ENCODE data around the gene CD1E. TPM values are rescaled to one million over a fixed set of nuclear protein-coding genes. Genes with fewer than 3 reads are reported as not detected.

Gene CD1E
- total RNA-seq, 1 experiment from 2014 or later, result not detected

DNA sequence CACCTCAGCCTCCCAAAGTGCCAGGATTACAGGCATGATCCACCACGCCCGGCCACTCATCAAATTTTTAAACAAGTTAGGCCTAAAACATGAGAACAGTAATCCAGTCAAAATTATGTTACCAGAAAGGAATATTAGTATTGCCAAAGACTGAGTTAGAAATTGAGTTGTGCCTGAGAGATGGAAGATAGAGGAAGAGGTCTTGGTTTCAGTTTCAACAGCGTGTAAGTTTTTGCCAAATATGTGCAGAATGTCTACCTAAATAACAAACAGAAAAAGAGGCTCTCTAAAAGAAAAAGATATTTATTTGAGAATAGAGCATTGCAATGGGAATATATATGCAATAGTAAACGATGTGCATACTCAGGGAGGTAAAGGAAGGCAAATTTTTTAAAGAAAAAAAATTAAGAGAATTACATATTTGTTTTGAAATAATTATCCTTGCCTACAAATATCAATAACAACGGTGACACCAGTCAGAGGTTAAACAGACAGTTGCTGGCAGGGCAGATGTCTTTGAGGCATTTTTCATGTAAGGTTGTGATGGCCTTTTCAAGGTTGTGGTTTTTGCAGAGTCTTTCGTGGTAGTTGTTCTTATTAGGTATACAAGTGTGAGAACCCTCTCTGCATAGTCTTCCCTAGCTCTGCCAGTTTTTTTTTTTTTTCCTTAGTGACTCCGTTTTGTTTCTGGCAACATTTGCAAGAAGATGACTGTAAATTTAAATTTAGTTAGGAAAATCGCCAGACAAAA is 20.1 kb upstream of the CD1E start:
- no peak overlapping the region for H3K27ac Mint-ChIP-seq
- peaks cover 5% of the 10 kb centered on the region for H3K9me3 Mint-ChIP-seq
- no peak for TF ChIP-seq ZNF263 (CRISPR knock-in tag; IDR thresholded peaks at IDR 0.05; ENCODE audit: low read depth)
- TF ChIP-seq CBFB (CRISPR knock-in tag; IDR thresholded peaks at IDR 0.05; ENCODE audit: low read depth), result no peak
- TF ChIP-seq, protein P1, sequence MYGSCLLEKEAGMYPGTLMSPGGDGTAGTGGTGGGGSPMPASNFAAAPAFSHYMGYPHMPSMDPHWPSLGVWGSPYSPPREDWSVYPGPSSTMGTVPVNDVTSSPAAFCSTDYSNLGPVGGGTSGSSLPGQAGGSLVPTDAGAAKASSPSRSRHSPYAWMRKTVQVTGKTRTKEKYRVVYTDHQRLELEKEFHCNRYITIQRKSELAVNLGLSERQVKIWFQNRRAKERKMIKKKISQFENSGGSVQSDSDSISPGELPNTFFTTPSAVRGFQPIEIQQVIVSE (CRISPR knock-in tag; IDR thresholded peaks at IDR 0.05; ENCODE audit: borderline replicate concordance), result no peak
- TF ChIP-seq ZNF219 (CRISPR knock-in tag; IDR thresholded peaks at IDR 0.05; ENCODE audit: borderline replicate concordance), result no peak
- TF ChIP-seq, protein P2, sequence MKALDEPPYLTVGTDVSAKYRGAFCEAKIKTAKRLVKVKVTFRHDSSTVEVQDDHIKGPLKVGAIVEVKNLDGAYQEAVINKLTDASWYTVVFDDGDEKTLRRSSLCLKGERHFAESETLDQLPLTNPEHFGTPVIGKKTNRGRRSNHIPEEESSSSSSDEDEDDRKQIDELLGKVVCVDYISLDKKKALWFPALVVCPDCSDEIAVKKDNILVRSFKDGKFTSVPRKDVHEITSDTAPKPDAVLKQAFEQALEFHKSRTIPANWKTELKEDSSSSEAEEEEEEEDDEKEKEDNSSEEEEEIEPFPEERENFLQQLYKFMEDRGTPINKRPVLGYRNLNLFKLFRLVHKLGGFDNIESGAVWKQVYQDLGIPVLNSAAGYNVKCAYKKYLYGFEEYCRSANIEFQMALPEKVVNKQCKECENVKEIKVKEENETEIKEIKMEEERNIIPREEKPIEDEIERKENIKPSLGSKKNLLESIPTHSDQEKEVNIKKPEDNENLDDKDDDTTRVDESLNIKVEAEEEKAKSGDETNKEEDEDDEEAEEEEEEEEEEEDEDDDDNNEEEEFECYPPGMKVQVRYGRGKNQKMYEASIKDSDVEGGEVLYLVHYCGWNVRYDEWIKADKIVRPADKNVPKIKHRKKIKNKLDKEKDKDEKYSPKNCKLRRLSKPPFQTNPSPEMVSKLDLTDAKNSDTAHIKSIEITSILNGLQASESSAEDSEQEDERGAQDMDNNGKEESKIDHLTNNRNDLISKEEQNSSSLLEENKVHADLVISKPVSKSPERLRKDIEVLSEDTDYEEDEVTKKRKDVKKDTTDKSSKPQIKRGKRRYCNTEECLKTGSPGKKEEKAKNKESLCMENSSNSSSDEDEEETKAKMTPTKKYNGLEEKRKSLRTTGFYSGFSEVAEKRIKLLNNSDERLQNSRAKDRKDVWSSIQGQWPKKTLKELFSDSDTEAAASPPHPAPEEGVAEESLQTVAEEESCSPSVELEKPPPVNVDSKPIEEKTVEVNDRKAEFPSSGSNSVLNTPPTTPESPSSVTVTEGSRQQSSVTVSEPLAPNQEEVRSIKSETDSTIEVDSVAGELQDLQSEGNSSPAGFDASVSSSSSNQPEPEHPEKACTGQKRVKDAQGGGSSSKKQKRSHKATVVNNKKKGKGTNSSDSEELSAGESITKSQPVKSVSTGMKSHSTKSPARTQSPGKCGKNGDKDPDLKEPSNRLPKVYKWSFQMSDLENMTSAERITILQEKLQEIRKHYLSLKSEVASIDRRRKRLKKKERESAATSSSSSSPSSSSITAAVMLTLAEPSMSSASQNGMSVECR (CRISPR knock-in tag; IDR thresholded peaks at IDR 0.05; ENCODE audit: borderline replicate concordance), result no peak
- TF ChIP-seq, protein P3, sequence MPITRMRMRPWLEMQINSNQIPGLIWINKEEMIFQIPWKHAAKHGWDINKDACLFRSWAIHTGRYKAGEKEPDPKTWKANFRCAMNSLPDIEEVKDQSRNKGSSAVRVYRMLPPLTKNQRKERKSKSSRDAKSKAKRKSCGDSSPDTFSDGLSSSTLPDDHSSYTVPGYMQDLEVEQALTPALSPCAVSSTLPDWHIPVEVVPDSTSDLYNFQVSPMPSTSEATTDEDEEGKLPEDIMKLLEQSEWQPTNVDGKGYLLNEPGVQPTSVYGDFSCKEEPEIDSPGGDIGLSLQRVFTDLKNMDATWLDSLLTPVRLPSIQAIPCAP (CRISPR knock-in tag; IDR thresholded peaks at IDR 0.05), result no peak
- no peak for TF ChIP-seq KAT7 (CRISPR knock-in tag; IDR thresholded peaks at IDR 0.05; ENCODE audit: borderline replicate concordance)
- TF ChIP-seq IRF2 (CRISPR knock-in tag; IDR thresholded peaks at IDR 0.05; ENCODE audit: borderline replicate concordance, low read depth), result no peak
- TF ChIP-seq, protein P4, sequence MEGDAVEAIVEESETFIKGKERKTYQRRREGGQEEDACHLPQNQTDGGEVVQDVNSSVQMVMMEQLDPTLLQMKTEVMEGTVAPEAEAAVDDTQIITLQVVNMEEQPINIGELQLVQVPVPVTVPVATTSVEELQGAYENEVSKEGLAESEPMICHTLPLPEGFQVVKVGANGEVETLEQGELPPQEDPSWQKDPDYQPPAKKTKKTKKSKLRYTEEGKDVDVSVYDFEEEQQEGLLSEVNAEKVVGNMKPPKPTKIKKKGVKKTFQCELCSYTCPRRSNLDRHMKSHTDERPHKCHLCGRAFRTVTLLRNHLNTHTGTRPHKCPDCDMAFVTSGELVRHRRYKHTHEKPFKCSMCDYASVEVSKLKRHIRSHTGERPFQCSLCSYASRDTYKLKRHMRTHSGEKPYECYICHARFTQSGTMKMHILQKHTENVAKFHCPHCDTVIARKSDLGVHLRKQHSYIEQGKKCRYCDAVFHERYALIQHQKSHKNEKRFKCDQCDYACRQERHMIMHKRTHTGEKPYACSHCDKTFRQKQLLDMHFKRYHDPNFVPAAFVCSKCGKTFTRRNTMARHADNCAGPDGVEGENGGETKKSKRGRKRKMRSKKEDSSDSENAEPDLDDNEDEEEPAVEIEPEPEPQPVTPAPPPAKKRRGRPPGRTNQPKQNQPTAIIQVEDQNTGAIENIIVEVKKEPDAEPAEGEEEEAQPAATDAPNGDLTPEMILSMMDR (IDR thresholded peaks at IDR 0.05), result no peak
- TF ChIP-seq, protein P5, sequence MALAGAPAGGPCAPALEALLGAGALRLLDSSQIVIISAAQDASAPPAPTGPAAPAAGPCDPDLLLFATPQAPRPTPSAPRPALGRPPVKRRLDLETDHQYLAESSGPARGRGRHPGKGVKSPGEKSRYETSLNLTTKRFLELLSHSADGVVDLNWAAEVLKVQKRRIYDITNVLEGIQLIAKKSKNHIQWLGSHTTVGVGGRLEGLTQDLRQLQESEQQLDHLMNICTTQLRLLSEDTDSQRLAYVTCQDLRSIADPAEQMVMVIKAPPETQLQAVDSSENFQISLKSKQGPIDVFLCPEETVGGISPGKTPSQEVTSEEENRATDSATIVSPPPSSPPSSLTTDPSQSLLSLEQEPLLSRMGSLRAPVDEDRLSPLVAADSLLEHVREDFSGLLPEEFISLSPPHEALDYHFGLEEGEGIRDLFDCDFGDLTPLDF (CRISPR knock-in tag; IDR thresholded peaks at IDR 0.05), result no peak
- H3K4me3 Mint-ChIP-seq, result no peak overlapping the region
- H3K36me3 Mint-ChIP-seq, result no peaks in the 10 kb centered on the region
- CTCF ChIA-PET, result no interaction called here
- POLR2A ChIA-PET, result no interaction called here
- H3K27me3 Mint-ChIP-seq (ENCODE audit: low read depth), result peaks cover 7% of the 10 kb centered on the region; the same call in 1 of the 2 replicates
- no peak for ATAC-seq
- no peaks in the 10 kb centered on the region for H3K4me1 Mint-ChIP-seq
- DNase-seq (ENCODE audit: low spot score), result no peak

DNA sequence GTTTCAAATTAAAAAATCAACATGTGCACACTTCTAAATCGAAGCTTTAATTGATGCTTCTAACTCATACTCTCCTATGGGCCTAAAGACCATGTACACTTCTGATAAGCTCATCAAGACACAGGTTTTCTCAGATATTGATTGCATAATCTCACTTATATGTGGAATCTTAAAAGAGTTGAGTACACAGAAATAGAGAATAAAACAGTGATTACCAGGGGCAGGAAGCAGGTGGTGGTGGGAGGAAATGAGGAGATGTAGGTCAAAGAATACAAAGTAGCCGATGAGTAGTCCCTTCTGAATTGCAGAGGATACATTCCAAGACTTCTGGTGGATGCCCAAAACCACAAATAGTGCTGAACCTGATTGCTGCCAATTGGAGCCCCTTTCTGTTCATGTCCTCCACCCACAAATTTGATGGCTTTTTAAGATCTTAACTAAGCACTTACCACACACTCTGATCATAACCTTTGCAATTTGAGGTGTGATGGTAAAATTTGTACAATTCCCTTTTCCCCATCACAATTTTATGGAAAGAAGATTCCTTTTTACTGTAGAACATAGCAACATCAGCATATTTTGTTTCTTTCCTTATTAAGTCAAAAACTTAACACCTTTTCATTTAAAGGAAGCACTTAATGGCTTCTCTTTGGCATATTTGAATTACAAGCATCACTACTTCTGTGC is 19.0 kb upstream of the CD1E start:
- no peaks in the 10 kb centered on the region for H3K4me1 Mint-ChIP-seq
- TF ChIP-seq, protein P6, sequence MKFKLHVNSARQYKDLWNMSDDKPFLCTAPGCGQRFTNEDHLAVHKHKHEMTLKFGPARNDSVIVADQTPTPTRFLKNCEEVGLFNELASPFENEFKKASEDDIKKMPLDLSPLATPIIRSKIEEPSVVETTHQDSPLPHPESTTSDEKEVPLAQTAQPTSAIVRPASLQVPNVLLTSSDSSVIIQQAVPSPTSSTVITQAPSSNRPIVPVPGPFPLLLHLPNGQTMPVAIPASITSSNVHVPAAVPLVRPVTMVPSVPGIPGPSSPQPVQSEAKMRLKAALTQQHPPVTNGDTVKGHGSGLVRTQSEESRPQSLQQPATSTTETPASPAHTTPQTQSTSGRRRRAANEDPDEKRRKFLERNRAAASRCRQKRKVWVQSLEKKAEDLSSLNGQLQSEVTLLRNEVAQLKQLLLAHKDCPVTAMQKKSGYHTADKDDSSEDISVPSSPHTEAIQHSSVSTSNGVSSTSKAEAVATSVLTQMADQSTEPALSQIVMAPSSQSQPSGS (CRISPR knock-in tag; IDR thresholded peaks at IDR 0.05; ENCODE audit: borderline replicate concordance, low read depth), result no peak
- TF ChIP-seq, protein P7, sequence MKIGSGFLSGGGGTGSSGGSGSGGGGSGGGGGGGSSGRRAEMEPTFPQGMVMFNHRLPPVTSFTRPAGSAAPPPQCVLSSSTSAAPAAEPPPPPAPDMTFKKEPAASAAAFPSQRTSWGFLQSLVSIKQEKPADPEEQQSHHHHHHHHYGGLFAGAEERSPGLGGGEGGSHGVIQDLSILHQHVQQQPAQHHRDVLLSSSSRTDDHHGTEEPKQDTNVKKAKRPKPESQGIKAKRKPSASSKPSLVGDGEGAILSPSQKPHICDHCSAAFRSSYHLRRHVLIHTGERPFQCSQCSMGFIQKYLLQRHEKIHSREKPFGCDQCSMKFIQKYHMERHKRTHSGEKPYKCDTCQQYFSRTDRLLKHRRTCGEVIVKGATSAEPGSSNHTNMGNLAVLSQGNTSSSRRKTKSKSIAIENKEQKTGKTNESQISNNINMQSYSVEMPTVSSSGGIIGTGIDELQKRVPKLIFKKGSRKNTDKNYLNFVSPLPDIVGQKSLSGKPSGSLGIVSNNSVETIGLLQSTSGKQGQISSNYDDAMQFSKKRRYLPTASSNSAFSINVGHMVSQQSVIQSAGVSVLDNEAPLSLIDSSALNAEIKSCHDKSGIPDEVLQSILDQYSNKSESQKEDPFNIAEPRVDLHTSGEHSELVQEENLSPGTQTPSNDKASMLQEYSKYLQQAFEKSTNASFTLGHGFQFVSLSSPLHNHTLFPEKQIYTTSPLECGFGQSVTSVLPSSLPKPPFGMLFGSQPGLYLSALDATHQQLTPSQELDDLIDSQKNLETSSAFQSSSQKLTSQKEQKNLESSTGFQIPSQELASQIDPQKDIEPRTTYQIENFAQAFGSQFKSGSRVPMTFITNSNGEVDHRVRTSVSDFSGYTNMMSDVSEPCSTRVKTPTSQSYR (CRISPR knock-in tag; IDR thresholded peaks at IDR 0.05), result no peak
- TF ChIP-seq, protein P8, sequence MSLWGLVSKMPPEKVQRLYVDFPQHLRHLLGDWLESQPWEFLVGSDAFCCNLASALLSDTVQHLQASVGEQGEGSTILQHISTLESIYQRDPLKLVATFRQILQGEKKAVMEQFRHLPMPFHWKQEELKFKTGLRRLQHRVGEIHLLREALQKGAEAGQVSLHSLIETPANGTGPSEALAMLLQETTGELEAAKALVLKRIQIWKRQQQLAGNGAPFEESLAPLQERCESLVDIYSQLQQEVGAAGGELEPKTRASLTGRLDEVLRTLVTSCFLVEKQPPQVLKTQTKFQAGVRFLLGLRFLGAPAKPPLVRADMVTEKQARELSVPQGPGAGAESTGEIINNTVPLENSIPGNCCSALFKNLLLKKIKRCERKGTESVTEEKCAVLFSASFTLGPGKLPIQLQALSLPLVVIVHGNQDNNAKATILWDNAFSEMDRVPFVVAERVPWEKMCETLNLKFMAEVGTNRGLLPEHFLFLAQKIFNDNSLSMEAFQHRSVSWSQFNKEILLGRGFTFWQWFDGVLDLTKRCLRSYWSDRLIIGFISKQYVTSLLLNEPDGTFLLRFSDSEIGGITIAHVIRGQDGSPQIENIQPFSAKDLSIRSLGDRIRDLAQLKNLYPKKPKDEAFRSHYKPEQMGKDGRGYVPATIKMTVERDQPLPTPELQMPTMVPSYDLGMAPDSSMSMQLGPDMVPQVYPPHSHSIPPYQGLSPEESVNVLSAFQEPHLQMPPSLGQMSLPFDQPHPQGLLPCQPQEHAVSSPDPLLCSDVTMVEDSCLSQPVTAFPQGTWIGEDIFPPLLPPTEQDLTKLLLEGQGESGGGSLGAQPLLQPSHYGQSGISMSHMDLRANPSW (CRISPR knock-in tag; conservative IDR thresholded peaks at IDR 0.05; ENCODE audit: low read depth), result no peak
- TF ChIP-seq GRHL2 (CRISPR knock-in tag; IDR thresholded peaks at IDR 0.05; ENCODE audit: insufficient replicate concordance, severe bottlenecking) (no peak), ZNF263 (CRISPR knock-in tag; IDR thresholded peaks at IDR 0.05; ENCODE audit: low read depth) (no peak), ZNF219 (CRISPR knock-in tag; IDR thresholded peaks at IDR 0.05; ENCODE audit: borderline replicate concordance) (no peak), NR1H2 (CRISPR knock-in tag; IDR thresholded peaks at IDR 0.05) (no peak)

More for the DNA sequence above, 19.0 kb upstream of the CD1E start:
- no peak for DNase-seq (ENCODE audit: low spot score)
- no peaks in the 10 kb centered on the region for H3K36me3 Mint-ChIP-seq
- no peak for ATAC-seq
- H3K4me3 Mint-ChIP-seq, result no peak overlapping the region
- ChIA-PET POLR2A (no interaction called here), CTCF (interaction anchor here (0.6 kb wide), 1 partner anchor 162 kb away, joined by 3 read pairs; no protein-coding TSS in a partner anchor)
- H3K27ac Mint-ChIP-seq, result no peak overlapping the region
- peaks cover 5% of the 10 kb centered on the region for H3K9me3 Mint-ChIP-seq
- peaks cover 10% of the 10 kb centered on the region for H3K27me3 Mint-ChIP-seq (ENCODE audit: low read depth)
